HG02970 (cell line): ENCODE measurements around the gene PLPP3.

ENCODE experiments used
- ATAC-seq: cut with Tn5 transposase; IDR thresholded peaks from one replicate; pipeline ENCODE4 v1.9.1; 2021; ENCODE audit warnings: mild to moderate bottlenecking, moderate library complexity, moderate number of reproducible peaks; ENCODE audit not compliant: unreplicated experiment, low FRiP score

The PLPP3 gene

GRCh38 chr1:56505792-56506743, 73.3 kb downstream of the PLPP3 start:
- no peak for ATAC-seq

DNA sequence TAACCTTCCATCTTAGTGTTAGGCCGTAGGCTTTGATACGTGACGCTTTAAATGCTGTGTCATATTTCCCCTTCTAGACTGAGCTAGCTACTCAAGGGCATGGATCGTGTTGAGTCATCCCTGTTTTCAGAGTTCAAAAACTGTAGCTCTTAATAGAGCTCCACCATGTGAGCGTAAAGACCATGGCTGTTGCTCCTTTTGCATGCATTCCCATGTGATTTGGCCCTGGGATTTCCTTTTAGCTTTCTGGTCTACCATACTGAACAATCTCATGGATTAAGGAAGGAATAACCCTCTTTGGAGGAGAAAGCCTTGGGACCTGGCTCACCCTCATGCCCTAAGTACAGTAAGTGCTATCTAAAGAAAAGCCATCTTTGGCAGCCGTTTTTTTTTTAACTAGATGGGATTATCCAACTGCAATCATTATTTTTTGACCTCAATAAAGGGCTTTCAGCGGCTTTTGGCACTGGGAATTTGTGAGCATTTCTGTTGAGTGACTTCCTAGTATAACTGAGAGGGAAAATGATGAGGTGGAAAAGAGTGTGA, 76.6 kb downstream of the PLPP3 start:
- no peak for ATAC-seq

GRCh38 chr1:56501888-56502287, 77.5 kb downstream of the PLPP3 start:
- no peak for ATAC-seq

GRCh38 chr1:56501426-56501825, 77.9 kb downstream of the PLPP3 start:
- ATAC-seq: no peak

- no peak for ATAC-seq
These were observed 82.3 kb downstream of the PLPP3 start for GRCh38 chr1:56496821-56497772.

GRCh38 chr1:56496158-56496557, 83.2 kb downstream of the PLPP3 start:
- no peak for ATAC-seq

DNA sequence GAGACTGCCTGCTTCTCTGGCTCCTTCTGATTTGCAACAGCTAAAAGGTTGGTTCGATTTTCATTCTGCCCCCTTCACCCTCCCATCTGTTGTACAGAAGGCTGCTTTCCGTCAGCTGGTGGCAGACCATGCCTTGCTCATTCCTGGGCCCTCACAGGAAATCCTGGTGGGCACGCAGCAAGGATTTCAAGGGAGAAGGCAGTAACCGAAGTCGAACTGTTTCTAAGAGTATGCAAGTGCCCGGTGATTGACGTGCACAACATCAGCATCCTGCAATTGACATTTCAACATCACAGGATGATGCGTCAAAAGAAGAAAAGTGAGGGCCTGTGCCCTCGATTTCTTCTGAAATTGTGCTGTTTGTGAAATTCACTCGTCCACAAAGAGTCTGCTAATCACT, 83.8 kb downstream of the PLPP3 start:
- ATAC-seq: no peak

- no peak for ATAC-seq
These were observed 85.1 kb downstream of the PLPP3 start for GRCh38 chr1:56494306-56494705.

DNA sequence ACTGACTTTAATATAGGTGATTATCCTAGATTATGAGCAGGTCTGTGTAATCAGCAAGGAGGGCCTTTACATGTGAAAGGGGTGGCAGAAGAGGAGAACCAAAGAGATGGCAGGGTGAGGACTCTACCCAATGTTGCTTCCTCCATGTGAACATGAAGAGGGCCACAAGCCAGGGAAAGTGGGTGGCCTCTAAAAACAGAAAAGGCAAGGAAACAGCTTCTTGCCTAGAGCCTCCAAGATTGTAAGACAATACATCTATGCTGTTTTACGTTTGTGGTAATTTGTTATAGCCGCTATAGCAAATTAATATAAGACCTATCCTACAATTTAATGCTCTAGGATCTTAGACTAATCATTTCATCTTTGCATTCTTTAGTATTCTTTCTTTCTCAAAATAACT, 85.5 kb downstream of the PLPP3 start:
- no peak for ATAC-seq

DNA sequence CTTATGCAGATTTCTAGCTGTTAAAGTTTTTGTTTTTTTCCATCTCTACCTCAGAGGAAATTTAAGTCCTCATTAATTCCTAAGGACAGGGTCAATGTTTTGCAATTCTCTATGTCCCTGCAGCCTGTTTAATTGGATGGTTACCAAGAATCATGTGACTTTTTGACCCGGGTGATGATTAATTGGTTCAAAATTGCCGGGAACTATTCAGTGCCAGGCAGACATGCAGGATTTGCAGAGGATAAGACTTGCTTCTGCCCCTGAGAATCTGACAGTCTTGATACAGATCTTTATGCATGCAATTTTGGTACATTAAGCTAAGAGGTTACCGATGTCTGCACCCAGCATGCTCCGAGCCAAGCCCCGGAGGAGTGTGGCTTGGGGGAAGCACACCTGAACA, 87.9 kb downstream of the PLPP3 start:
- ATAC-seq: no peak

DNA sequence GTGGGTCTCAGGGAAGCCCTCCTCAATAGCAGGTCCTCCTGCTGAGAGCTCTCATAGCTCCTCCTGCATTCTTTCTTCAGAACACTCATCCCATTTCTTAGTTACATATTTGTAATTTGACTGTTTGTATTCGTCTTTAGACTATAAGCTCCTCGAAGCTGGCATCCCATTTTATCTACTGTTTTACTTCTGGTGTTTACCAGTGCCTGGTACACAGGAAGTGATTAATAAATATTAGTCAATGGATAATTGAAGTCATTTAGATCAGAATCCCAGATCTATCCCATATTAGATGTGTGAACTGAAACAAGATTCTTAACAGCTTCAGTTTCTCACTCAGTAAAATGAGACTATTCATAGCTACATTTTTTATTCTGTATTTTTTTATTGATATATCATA, 88.7 kb downstream of the PLPP3 start:
- no peak for ATAC-seq

GRCh38 chr1:56489695-56490094, 89.7 kb downstream of the PLPP3 start:
- ATAC-seq: no peak

DNA sequence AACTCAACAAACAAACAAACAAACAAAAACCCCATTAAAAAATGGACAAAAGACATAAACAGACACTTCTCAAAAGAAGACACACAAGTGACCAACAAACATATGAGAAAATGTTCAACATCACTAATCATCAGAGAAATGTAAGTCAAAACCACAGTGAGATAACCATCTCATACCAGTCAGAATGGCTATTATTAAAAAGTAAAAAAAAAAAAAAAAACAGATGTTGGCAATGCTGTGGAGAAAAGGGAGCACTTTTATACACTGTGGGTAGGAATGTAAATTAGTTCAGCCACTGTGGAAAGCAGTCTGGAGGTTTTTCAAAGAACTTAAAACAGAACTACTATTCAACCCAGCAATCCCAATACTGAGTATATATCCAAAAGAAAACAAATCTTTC, 94.7 kb downstream of the PLPP3 start:
- no peak for ATAC-seq

DNA sequence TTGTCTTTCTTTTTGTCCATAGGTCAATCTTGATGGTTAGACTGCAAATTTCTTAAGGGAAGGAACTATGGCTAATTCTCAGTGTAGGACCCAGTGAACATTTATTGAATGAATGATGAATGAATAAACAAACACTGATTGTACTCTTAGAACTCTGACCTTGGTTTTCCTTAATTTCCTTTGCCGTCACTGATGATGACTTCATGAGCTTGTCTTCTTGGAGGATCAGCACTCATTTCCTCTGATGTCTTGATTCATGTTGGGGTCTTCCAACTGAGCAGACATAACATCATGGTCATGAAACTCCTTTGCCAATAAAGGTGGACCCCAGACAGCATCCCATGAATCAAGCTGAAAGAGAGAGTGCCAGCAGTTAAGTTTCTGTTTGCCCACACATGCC, 96.3 kb downstream of the PLPP3 start:
- ATAC-seq: no peak

- no peak for ATAC-seq
These were observed 96.9 kb downstream of the PLPP3 start for GRCh38 chr1:56482486-56482885.

DNA sequence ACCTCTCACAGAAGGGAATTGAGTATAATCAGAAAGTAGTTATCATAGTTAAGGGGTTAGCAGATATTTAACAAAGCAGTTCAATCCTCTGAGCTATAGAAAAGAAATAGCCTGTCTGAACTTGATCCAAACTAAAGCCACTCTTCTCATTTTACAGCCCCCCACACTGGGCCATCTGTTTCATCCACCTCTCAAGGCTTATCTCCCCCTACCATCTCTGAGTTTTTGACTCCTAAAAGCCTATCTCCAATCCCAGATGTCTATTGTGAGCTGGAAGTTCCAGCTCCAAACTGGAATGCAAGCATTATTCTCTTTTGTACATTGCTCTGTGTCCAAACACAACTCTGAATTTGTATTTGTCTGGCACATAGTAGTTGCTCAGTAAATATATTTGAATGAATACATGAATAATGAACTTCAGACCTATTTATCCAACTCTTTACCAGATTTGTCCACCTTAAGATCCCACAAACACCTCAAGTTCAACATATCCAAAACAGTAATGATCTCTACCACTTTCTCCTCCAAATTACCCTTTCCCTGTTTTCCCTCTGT, 98.1 kb downstream of the PLPP3 start:
- ATAC-seq: no peak

- ATAC-seq: no peak
These were observed 100.6 kb downstream of the PLPP3 start for GRCh38 chr1:56478734-56479133.

DNA sequence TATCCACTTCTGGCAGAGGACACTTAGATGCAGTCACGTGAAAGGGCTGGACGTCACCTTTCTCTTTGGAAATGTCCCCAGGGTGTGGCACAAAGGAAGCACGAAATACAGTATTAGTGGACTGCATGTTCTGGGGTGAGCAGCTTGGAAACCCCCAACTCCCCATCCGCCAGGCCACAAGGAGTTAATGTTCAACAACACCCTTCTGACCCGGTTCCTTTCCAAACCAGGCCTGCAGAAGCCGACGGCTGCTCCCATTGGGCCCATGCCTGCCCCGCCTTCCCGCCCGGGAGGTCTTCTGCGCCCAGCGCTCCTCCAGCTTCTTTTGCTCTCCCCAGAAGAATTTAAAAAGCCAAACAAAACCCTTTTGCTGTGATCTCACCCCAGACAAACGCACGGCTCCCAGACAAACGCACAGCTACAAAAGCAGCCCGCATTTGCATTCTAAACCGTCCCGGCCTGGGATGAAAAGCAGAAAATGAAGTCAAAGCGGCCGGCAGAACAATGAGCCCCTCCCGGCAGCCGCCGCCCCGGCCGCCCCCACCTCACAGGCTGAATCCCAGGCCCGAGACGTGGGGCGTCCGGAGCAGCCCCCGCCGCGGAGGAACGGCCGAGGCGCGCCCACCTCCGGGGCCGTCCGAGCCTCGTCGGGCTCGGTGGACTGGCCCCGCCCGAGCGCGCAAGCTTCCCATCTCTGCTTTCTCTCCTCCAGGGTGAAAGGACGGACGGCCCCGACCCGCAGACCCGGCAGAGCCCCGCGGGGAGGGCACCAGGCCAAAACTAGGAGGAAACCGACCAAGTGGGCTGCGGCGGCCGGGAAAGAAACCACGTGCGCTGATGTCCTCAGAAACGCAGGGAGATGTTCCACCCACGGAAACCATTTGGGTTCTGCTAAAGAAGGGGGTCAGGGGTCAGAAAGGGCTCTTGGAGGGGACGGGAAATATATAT, 101.9 kb downstream of the PLPP3 start:
- ATAC-seq: no peak

DNA sequence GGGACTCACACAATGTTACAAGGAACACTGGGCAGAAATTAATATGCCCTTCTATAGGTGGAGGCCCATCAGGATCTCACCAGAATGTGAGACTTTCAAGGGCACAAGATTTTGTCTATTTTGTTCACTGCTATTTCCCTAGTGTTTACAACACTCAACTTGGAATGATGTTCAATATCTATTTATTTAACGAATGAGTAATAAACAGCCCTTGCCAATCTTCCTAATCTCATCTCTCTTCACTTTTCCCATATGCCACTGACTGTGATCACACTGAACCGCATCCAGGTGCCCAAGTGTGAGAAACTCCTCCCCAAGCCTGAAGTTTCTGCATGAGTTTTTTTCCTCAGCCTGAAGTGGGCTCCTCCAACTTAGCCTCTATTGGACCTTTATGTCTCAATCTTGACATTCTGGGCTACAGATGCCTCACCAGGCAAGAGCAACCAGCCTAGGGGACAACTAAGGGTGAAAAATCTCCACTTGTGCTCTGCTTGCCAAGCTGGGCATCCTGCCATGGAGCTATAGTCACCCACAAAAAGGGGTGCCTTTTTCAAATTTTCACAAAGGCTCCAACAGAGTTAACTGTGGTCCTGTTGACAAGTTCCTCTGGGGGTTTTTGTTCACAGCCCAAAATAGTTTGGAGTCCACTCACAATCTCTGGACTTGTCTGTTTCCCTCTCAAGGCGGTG, 105.6 kb downstream of the PLPP3 start:
- no peak for ATAC-seq
